Right forelimb (tissue), 1 donor: ENCODE measurements around the gene CXCL5.
"Not testable (repeated sequence)": the region's sequence is repeated elsewhere in the genome, so short reads cannot be mapped to it uniquely, and the experiment has no call there.

Source experiments
- DNase-seq: peaks from one replicate; pipeline ENCODE4 v3.0.0-alpha.2; 2018

Gene CXCL5

GRCh38 chr4:74014332-74014731, 15.9 kb upstream of the CXCL5 start:
- no peak for DNase-seq

- no peak for DNase-seq
Observed at GRCh38 chr4:74013264-74013663, 14.8 kb upstream of the CXCL5 start.

GRCh38 chr4:74012130-74012529, 13.7 kb upstream of the CXCL5 start:
- DNase-seq: no peak

GRCh38 chr4:74009307-74009706, 10.8 kb upstream of the CXCL5 start:
- DNase-seq: no peak

GRCh38 chr4:74006009-74006476, 7.6 kb upstream of the CXCL5 start:
- no peak for DNase-seq

GRCh38 chr4:74005528-74005927, 7.1 kb upstream of the CXCL5 start:
- no peak for DNase-seq

- DNase-seq: no peak
Observed at GRCh38 chr4:74004668-74005067, 6.2 kb upstream of the CXCL5 start.

GRCh38 chr4:74000301-74000700, 1.8 kb upstream of the CXCL5 start:
- DNase-seq: no peak

GRCh38 chr4:73992050-73992449, 6.4 kb downstream of the CXCL5 start:
- DNase-seq: no peak

- DNase-seq: no peak
Observed at GRCh38 chr4:73991742-73992000, 6.8 kb downstream of the CXCL5 start.

- DNase-seq: no peak
Observed at GRCh38 chr4:73990988-73991741, 7.3 kb downstream of the CXCL5 start.

GRCh38 chr4:73989928-73990327, 8.5 kb downstream of the CXCL5 start:
- DNase-seq: no peak

- no peak for DNase-seq
Observed at GRCh38 chr4:73989031-73989430, 9.4 kb downstream of the CXCL5 start.

- no peak for DNase-seq
Observed at GRCh38 chr4:73988061-73988460, 10.4 kb downstream of the CXCL5 start, which contains the start of gene PPBP. TSS of gene PPBP (minus strand) at chr4:73988190. CDS start at chr4:73988103, 87 bp downstream.

- DNase-seq: no peak
Observed at GRCh38 chr4:73985528-73985852, 13.0 kb downstream of the CXCL5 start.

GRCh38 chr4:73984736-73985527, 13.5 kb downstream of the CXCL5 start:
- no peak for DNase-seq

- not testable (repeated sequence) for DNase-seq
Observed at GRCh38 chr4:73981175-73981574, 17.3 kb downstream of the CXCL5 start.

- DNase-seq: no peak
Observed at GRCh38 chr4:73979407-73979957, 19.0 kb downstream of the CXCL5 start.

GRCh38 chr4:73978886-73979285, 19.6 kb downstream of the CXCL5 start:
- no peak for DNase-seq

- DNase-seq: no peak
Observed at GRCh38 chr4:73976716-73977115, 21.8 kb downstream of the CXCL5 start.

- no peak for DNase-seq
Observed at GRCh38 chr4:73976217-73976616, 22.3 kb downstream of the CXCL5 start.

- no peak for DNase-seq
Observed at GRCh38 chr4:73974352-73974751, 24.1 kb downstream of the CXCL5 start.

- DNase-seq: no peak
Observed at GRCh38 chr4:73970945-73971344, 27.5 kb downstream of the CXCL5 start.

GRCh38 chr4:73970011-73970410, 28.5 kb downstream of the CXCL5 start:
- no peak for DNase-seq
